Peyer's patch (tissue), 4 donors: Measurements from ENCODE around the gene GADD45A. TPM values are rescaled to one million over a fixed set of nuclear protein-coding genes. Genes with fewer than 3 reads are reported as not detected.
A peak's percentile ranks its signal among the peaks of the same experiment; 100 is the strongest.

Experiments
- DNase-seq, 3 donors: peaks; one replicate each; pipeline ENCODE4 v3.0.0-alpha.2; 2017 to 2019
- H3K27ac ChIP-seq, 4 donors: fragments of 200-600 bp; sonication (generic); one replicate each; pipeline ENCODE4 v1.5.1; 2016 to 2019
- H3K27me3 ChIP-seq, 2 donors: fragments of 200-600 bp; sonication (generic); one replicate each; pipeline ENCODE4 v1.5.1; 2019
- H3K36me3 ChIP-seq, 3 donors: fragments of 200-600 bp; sonication (generic); one replicate each; pipeline ENCODE4 v1.5.1; 2016 to 2019
- H3K4me1 ChIP-seq, 4 donors: fragments of 200-600 bp; sonication (generic); one replicate each; pipeline ENCODE4 v1.5.1; 2016 to 2019
- H3K4me3 ChIP-seq, 4 donors: fragments of 200-600 bp; sonication (generic); 1 replicate in 3 of 4; 2 replicates in 1 of 4; pipeline ENCODE4 v1.5.1; 2016 to 2019; ENCODE audit warnings: mild to moderate bottlenecking in 1 of 4
- H3K9me3 ChIP-seq, 4 donors: fragments of 200-600 bp; sonication (generic); one replicate each; pipeline ENCODE4 v1.5.1; 2016 to 2019; ENCODE audit warnings: mild to moderate bottlenecking in 1 of 4
- POLR2A ChIP-seq, 2 donors: fragments of 450-650 bp; IDR thresholded peaks; one replicate each; pipeline ENCODE4 v1.5.1; 2017; ENCODE audit warnings: antibody characterized with exemption in 2 of 2, mild to moderate bottlenecking in 2 of 2, moderate library complexity in 2 of 2
- total RNA-seq, 4 donors: library from RNA; depleted of rRNA; stranded (reverse); fragments of >200 nt; gene quantifications; one replicate each; pipeline ENCODE4 v1.1.0, GENCODE V29; 2016
- TF ChIP-seq, protein P1 (sequence below), 6 experiments: fragments of 450-650 bp in 4 of 6; fragments of 200-600 bp in 2 of 6; sonication (generic) in 1 of 6; IDR thresholded peaks; one replicate each; pipeline ENCODE4 v1.5.1; 2017 to 2019; ENCODE audit warnings: antibody characterized with exemption in 6 of 6, mild to moderate bottlenecking in 3 of 6, moderate library complexity in 1 of 6

Gene GADD45A
- total RNA-seq, 4 donors from 2014 or later = 22.3 to 73.7 (median 55.1) TPM

DNA sequence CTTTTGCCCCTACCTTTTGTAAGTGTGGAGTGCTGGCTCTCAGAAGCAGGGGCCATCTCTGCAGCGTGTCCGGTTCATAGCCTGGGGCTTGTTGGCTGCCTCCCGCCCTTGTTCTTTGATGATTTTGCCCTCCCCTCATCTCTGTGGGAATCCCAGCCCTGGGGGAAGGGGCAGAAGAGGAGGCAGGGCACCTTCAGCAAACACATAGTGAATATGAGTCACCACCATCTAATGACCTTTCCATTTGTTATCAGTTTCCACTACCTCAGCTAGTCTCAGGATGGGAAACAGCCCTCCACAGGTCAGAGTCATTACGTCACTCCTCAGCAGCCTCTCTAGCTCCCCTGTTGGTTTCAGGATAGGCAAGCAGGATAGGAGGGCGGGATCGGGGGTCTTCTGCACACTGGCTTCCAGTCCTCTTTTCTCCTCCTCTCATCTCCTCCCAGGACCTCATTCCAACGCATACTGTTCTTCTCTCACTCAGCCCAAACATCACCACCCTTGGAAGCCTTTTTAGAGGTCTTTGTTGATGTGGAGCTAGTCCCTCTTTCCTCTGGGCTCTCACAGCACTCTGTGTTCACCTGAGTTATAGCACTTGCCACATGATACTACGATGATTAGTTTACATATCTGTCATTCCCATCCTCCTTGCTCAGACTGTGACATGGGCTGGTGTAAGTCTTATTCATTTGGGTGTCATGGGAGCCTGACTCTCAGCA is 15.8 kb downstream of the GADD45A start:
- Histone ChIP-seq H3K36me3 (peaks cover 0 to 24% (median 0%) of the 10 kb centered on the region in 3 donors), H3K9me3 (no peaks in the 10 kb centered on the region), H3K4me3 (no peak overlapping the region), H3K4me1 (no peaks in the 10 kb centered on the region), H3K27me3 (no peaks in the 10 kb centered on the region), H3K27ac (peak overlapping the region in 1 of 4 donors; percentile 15)
- no peak for DNase-seq
- TF ChIP-seq, protein P1, sequence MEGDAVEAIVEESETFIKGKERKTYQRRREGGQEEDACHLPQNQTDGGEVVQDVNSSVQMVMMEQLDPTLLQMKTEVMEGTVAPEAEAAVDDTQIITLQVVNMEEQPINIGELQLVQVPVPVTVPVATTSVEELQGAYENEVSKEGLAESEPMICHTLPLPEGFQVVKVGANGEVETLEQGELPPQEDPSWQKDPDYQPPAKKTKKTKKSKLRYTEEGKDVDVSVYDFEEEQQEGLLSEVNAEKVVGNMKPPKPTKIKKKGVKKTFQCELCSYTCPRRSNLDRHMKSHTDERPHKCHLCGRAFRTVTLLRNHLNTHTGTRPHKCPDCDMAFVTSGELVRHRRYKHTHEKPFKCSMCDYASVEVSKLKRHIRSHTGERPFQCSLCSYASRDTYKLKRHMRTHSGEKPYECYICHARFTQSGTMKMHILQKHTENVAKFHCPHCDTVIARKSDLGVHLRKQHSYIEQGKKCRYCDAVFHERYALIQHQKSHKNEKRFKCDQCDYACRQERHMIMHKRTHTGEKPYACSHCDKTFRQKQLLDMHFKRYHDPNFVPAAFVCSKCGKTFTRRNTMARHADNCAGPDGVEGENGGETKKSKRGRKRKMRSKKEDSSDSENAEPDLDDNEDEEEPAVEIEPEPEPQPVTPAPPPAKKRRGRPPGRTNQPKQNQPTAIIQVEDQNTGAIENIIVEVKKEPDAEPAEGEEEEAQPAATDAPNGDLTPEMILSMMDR (IDR thresholded peaks at IDR 0.05) = peak in 3 of 6 experiments; percentile 24 to 45 (median 25)
- no peak for TF ChIP-seq POLR2A (IDR thresholded peaks at IDR 0.05)

DNA sequence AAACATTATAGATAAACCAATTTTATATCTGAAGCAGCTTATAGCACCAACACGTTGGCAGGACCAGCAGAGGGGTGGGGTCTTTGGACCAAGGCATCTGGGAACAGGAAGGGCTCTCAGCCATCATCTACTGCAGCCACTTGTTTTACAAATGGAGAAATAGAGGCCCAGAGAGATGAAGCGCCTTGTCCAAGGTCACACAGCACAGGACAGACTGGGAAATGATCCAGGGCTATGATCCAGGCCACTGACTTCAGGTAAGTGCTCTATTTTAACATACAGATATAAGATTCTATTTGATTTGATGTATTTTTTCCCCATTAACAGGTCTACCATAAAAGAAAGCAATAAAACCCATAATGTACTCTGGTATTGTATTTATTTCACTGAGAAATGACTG is 16.9 kb downstream of the GADD45A start:
- TF ChIP-seq, protein P1 (IDR thresholded peaks at IDR 0.05) = no peak
- no peak for TF ChIP-seq POLR2A (IDR thresholded peaks at IDR 0.05)
- H3K27ac ChIP-seq = no peak overlapping the region
- H3K4me3 ChIP-seq = no peak overlapping the region
- H3K36me3 ChIP-seq = peaks cover 0 to 24% (median 0%) of the 10 kb centered on the region in 3 donors
- H3K9me3 ChIP-seq = no peaks in the 10 kb centered on the region
- DNase-seq = no peak
- H3K4me1 ChIP-seq = peaks cover 0 to 2% (median 0%) of the 10 kb centered on the region in 4 donors
- H3K27me3 ChIP-seq = no peaks in the 10 kb centered on the region

DNA sequence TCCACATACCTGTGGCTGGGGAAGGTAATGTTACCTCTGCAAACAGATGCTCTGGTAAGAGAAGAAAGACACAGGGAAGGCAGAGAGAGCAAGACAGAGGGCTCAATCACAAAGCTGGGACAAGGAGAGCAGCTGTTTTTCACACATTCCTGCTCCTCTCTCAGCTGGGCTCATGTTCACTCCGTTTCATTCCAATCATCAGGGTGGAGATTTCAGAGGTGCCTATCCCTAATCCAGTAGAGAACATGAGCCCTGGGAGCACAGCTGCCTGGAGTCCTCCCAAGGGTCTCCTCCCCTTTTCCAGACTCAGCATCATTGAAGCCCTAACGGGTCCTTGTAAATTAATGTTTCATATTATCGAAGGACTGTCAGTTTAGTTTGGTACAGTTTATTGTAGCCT is 19.4 kb downstream of the GADD45A start:
- H3K4me1 ChIP-seq = peaks cover 0 to 15% (median 1%) of the 10 kb centered on the region in 4 donors
- no peaks in the 10 kb centered on the region for H3K27me3 ChIP-seq
- DNase-seq = no peak
- no peaks in the 10 kb centered on the region for H3K9me3 ChIP-seq
- no peak overlapping the region for H3K27ac ChIP-seq
- TF ChIP-seq, protein P1 (IDR thresholded peaks at IDR 0.05) = no peak
- TF ChIP-seq POLR2A (IDR thresholded peaks at IDR 0.05) = no peak
- peaks cover 0 to 30% (median 0%) of the 10 kb centered on the region in 3 donors for H3K36me3 ChIP-seq
- no peak overlapping the region for H3K4me3 ChIP-seq

DNA sequence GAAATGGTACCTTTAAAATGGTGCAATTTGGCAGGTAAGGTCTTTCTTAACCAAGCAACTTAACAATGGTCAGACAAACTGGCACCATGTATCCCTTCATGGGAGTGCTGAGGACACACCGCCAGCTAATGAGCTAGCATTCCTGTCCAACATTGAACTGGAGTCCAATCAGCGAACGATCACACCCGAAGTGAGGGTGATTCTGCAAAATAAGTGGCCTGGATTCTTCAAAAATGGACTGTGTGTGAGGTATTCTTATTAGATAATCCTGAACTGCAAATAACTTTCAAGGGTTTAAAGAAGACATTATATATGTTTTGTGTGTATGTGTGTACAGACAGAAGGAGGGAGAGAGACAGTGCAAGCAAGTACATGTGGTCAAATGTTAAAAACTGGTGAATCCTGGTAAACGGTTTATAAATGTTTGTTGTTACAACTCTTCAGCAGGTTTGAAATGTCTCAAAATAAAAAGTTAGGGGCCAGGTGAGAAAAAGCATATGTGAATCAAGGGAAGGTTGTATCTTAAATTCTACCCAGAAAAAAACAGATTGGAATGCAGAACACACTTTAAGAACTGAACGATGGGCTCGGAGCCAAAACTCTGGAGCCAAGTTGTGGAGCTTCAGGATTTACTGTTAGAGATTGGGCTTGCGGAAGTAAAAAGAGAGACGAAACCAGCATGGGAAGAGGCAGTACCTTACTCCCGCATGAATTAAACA is 20.9 kb downstream of the GADD45A start:
- no peak overlapping the region for H3K4me3 ChIP-seq
- H3K9me3 ChIP-seq = no peaks in the 10 kb centered on the region
- H3K27me3 ChIP-seq = no peaks in the 10 kb centered on the region
- TF ChIP-seq, protein P1 (IDR thresholded peaks at IDR 0.05) = no peak
- H3K4me1 ChIP-seq = peaks cover 0 to 25% (median 1%) of the 10 kb centered on the region in 4 donors
- H3K36me3 ChIP-seq = peaks cover 0 to 30% (median 0%) of the 10 kb centered on the region in 3 donors
- H3K27ac ChIP-seq = no peak overlapping the region
- DNase-seq = no peak

DNA sequence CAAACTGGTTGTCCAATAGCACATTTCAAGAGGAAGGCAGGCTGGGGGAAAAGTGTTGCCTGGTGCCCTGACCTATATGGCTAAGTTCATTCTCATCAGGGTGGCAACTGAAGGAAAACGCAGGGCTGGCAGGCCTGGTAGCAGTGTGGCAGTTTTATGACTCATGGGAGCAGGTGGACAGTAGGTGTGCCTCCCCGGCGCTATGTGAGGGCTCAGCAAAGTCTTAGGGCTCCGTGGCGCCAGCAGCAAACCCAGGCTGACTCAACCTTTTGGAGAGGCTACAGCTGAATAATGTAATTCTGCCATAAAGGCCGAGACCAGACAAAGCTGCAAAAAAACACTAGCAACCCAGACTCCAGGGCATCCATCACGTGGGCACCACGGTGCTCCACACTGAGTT is 23.6 kb downstream of the GADD45A start:
- H3K4me1 ChIP-seq = peaks cover 0 to 51% (median 6%) of the 10 kb centered on the region in 4 donors
- DNase-seq = peak in 2 of 3 donors; percentile 80 to 83
- no peaks in the 10 kb centered on the region for H3K27me3 ChIP-seq

More for the DNA sequence above, 23.6 kb downstream of the GADD45A start:
- H3K9me3 ChIP-seq = no peaks in the 10 kb centered on the region
- H3K4me3 ChIP-seq = no peak overlapping the region
- H3K27ac ChIP-seq = peak overlapping the region in 1 of 4 donors; percentile 71
- peaks cover 0 to 28% (median 0%) of the 10 kb centered on the region in 3 donors for H3K36me3 ChIP-seq
- TF ChIP-seq, protein P1 (IDR thresholded peaks at IDR 0.05) = no peak
